GM19238 (cell line): ENCODE measurements around the gene C3orf38.
"Not testable (repeated sequence)": the region's sequence is repeated elsewhere in the genome, so short reads cannot be mapped to it uniquely, and the experiment has no call there.

ENCODE experiments used
- DNase-seq: peaks from one replicate; pipeline ENCODE4 v3.0.0; 2011; ENCODE audit warnings: low spot score; ENCODE audit not compliant: insufficient read length

C3orf38 gene

DNA sequence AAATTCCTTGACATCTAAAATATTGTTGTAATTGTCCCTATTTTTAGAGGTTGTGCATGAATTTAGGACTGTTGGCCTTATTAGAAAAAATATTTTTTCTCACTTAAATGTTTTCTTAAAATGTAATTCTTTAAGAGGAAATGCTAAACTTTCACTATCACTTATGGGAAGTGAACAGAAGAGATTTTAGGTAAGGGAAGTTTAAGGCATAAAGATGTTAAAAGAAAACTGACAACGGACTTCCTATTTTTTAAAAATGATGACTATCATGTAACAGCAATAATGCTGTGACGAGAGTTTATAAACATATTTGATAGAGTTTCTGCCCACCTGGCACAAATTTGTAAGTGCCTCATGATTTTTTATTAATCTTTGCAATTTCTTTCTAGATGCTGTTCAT lies 3.1 kb downstream of the C3orf38 start:
- DNase-seq, result no peak

DNA sequence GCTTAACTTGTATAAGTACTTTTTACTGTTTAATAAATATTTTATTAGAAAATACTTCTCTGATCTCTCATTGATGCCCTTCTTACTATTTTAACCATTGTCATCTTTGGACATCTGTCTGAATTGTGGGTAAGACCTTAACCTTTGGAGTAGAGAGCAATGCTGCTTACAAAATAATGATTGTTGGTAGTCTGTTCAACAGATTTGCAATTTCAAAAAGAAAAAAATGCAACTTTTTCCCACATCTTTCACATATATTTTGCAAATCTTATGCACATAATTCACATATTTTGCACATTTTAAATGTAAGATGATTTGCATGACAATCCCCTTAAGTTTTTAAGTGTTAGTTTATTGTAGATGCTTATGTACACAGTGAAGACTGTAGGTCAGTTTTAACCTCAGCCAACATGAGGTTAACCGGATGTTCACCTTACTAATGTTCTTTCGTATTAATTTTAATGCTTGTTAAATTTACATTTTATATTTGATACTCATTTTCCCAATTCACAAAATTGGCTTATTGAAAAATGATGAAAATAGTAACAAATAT lies 16.7 kb downstream of the C3orf38 start:
- DNase-seq, result no peak

- no peak for DNase-seq
Measured at GRCh38 chr3:88167173-88167572, 17.4 kb downstream of the C3orf38 start.

GRCh38 chr3:88167704-88168103 lies 17.9 kb downstream of the C3orf38 start:
- no peak for DNase-seq

- no peak for DNase-seq
Measured at GRCh38 chr3:88168171-88168570, 18.4 kb downstream of the C3orf38 start.

DNA sequence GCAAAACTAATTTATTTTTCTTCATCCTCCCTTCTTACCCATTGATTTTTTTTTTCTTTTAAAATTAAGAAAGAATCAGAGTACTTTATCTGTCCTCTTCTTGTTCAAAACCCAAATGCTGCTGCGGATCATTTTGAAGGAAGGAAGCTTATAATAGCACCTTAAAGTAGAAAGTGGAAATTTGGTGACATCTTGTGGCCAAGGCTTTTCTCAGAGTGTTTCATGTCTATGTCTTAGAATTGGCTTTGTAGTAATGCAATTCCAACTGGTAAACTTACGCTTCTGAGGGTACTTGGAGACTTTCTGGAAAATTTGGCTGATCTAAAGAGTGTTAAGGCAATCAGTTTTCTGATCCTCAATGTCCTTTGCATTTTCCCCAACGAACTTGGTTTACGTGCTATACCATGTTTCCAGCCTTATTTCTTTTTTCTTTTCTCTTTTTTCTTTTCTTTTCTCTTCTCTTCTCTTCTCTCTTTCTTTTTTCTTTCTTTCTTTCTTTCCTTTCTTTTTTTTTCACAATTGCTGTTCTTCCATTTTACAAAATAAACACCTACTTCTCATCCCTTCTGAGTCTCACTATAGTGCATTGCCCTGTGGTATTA lies 30.7 kb downstream of the C3orf38 start:
- DNase-seq, result peak; percentile 9

DNA sequence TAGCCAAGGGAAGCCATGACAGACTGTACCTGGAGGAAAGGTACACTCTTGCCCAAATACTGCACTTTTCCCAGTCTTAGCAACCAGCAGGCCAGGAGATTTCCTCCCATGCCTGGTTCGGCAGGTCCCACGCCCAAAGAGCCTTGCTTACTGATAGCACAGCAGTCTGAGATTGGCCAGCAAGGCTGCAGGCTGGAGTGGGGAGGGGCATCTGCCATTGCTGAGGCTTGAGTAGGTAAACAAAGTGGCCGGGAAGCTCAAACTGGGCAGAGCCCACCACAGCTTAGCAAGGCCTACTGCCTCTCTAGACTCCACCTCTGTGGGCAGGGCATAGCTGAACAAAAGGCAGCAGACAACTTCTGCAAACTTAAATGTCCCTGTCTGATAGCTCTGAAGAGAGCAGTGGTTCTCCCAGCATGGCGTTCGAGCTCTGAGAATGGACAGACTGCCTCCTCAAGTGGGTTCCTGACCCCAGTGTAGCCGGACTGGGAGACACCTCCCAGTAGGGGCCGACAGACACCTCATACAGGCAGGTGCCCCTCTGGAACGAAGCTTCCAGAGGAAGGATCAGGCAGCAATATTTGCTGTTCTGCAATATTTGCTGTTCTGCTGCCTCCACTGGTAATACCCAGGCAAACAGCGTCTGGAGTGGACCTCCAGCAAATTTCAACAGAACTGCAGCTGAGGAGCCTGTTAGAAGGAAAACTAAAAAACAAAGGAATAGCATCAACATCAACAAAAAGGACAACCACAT lies 32.6 kb downstream of the C3orf38 start:
- not testable (repeated sequence) for DNase-seq

DNA sequence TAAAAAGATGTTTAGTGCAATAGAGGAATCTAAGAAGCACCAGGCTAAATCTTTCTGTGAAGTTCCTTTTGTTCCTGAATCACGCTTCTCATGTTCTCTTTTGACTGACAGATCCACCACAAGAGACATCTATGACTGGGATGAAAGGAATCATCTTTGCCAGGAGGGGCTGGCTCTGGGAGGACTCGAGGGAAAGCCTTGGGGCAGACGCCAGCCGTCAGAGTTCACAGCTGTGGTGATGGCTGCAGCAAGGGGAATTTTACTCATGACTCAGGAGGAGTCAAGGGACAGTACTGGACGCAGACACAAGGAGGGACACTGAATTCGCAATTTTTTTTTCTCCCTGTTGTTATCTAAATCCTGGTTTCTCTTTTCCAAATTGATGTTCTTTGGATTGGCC lies 38.7 kb downstream of the C3orf38 start:
- DNase-seq, result no peak

GRCh38 chr3:88189361-88189810 lies 39.6 kb downstream of the C3orf38 start:
- DNase-seq, result peak; percentile 1

DNA sequence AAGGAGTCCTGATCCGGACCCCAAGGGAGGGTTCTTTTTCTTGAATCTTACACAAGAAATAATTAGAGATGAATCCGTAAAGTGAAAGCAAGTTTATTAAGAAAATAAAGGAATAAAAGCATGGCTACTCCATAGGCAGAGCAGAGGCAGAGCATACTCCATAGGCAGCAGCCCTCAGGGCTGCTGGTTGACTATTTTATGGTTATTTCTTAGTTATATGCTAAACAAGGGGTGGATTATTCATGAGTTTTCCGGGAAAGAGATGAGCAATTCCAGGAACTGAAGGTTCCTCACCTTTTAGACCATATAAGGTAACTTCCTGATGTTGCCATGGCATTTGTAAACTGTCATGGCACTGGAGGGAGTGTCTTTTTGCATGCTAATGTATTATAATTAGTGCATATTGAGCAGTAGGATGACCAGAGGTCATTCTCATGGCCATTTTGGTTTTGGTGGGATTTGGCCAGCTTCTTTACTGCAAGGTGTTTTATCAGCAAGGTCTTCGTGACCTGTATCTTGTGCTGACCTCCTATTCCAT lies 42.2 kb downstream of the C3orf38 start:
- no peak for DNase-seq

GRCh38 chr3:88192631-88193030 lies 42.9 kb downstream of the C3orf38 start:
- no peak for DNase-seq

DNA sequence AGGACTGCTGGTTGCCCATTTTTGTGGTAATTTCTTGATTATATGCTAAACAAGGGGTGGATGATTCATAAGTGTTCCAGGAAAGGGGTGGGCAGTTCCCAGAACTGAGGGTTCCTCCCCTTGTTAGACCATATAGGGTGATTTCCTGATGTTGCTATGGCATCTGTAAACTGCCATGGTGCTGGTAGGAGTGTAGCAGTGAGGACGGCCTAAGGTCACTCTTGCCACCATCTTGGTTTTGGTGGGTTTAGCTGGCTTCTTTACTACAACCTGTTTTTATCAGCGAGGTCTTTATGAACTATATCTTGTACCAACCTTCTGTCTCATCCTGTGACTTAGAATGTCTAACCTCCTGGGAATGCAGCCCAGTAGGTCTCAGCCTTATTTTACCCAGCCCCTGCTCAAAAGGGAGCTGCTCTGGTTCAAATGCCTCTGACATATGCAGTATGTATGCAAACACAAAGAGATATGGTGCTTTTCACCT lies 46.2 kb downstream of the C3orf38 start:
- no peak for DNase-seq

DNA sequence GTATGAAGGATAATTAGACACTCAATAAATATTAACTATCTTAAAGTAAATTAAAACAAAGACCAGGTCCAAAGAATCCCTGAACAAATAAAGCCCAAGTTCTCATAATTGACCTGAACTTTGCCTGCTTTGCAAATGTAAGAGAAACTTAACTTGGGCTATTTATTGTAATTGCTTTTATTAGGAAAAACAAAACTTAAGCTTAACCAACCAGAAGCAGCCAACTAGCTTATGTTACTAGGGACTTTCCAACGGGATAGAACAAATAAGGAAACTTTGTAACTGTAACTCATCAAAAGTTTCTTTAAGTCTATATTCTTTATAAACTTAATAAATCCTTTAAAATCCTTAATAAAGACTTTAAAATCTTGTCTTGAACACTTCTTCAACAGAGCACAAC lies 48.4 kb downstream of the C3orf38 start:
- DNase-seq, result no peak

DNA sequence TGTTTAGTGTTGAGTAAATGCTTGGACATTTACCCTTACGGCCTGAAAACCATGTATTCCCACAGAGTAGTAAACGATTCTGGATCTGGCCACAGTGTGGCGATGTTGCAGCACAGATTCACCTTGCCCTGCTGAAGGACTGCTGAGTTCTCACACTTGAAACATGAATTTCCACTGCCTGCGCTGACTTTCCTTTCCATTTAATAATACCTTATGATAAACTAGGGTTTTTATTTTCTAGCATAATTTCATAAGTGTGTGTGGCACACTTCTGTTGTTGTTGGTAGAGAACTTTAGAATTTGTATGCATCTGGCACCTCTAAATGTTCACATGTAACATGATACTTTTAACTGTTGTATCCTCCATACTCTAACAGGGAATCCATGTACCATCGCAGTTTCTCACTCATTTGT lies 53.9 kb downstream of the C3orf38 start:
- DNase-seq, result peak; percentile 7
